Measurements from ENCODE around the gene LRP1. TPM values are rescaled to one million over a fixed set of nuclear protein-coding genes. Genes with fewer than 3 reads are reported as not detected.

Gene LRP1
- total RNA-seq, 1 donor from 2014 or later = 138 TPM

GRCh38 chr12:57195186-57195585, 66.9 kb downstream of the LRP1 start:
- H3K9me3 Mint-ChIP-seq = no peaks in the 10 kb centered on the region
- H3K4me3 Mint-ChIP-seq = no peak overlapping the region
- peaks cover 25% of the 10 kb centered on the region for H3K36me3 Mint-ChIP-seq
- H3K4me1 Mint-ChIP-seq (ENCODE audit: unreplicated experiment) = no peaks in the 10 kb centered on the region
- no peaks in the 10 kb centered on the region for H3K27me3 Mint-ChIP-seq
- DNase-seq (ENCODE audit: extremely low spot score, unreplicated experiment) = no peak
- no peak overlapping the region for H3K27ac Mint-ChIP-seq
- TF ChIP-seq CTCF (conservative IDR thresholded peaks at IDR 0.05) = no peak

GRCh38 chr12:57195611-57196371, 67.5 kb downstream of the LRP1 start:
- Mint-ChIP-seq H3K4me3 (no peak overlapping the region), H3K4me1 (ENCODE audit: unreplicated experiment) (no peaks in the 10 kb centered on the region), H3K27ac (no peak overlapping the region), H3K36me3 (peaks cover 25% of the 10 kb centered on the region), H3K27me3 (no peaks in the 10 kb centered on the region), H3K9me3 (no peaks in the 10 kb centered on the region)
- TF ChIP-seq CTCF (conservative IDR thresholded peaks at IDR 0.05) = no peak
- DNase-seq (ENCODE audit: extremely low spot score, unreplicated experiment) = no peak

- Mint-ChIP-seq H3K4me3 (no peak overlapping the region), H3K9me3 (no peaks in the 10 kb centered on the region), H3K27me3 (no peaks in the 10 kb centered on the region), H3K4me1 (ENCODE audit: unreplicated experiment) (no peaks in the 10 kb centered on the region), H3K27ac (no peak overlapping the region), H3K36me3 (peaks cover 25% of the 10 kb centered on the region)
- no peak for TF ChIP-seq CTCF (conservative IDR thresholded peaks at IDR 0.05)
- no peak for DNase-seq (ENCODE audit: extremely low spot score, unreplicated experiment)
Measured at GRCh38 chr12:57196439-57196838, 68.2 kb downstream of the LRP1 start.

GRCh38 chr12:57196956-57197355, 68.7 kb downstream of the LRP1 start:
- H3K9me3 Mint-ChIP-seq = no peaks in the 10 kb centered on the region
- no peaks in the 10 kb centered on the region for H3K27me3 Mint-ChIP-seq
- no peaks in the 10 kb centered on the region for H3K4me1 Mint-ChIP-seq (ENCODE audit: unreplicated experiment)
- H3K36me3 Mint-ChIP-seq = peaks cover 20% of the 10 kb centered on the region
- no peak overlapping the region for H3K27ac Mint-ChIP-seq
- no peak for TF ChIP-seq CTCF (conservative IDR thresholded peaks at IDR 0.05)
- H3K4me3 Mint-ChIP-seq = no peak overlapping the region
- no peak for DNase-seq (ENCODE audit: extremely low spot score, unreplicated experiment)

- Mint-ChIP-seq H3K4me3 (no peak overlapping the region), H3K27me3 (no peaks in the 10 kb centered on the region), H3K4me1 (ENCODE audit: unreplicated experiment) (no peaks in the 10 kb centered on the region), H3K9me3 (no peaks in the 10 kb centered on the region), H3K36me3 (peaks cover 15% of the 10 kb centered on the region), H3K27ac (no peak overlapping the region)
- TF ChIP-seq CTCF (conservative IDR thresholded peaks at IDR 0.05) = no peak
- DNase-seq (ENCODE audit: extremely low spot score, unreplicated experiment) = no peak
Measured at GRCh38 chr12:57198329-57198728, 70.0 kb downstream of the LRP1 start.
